HepG2 (cell line): ENCODE results near the gene CNIH4. TPM values are rescaled to one million over a fixed set of nuclear protein-coding genes. Genes with fewer than 3 reads are reported as not detected.

ENCODE experiments used
- ATAC-seq: fragments of 200-7000 bp; cut with Tn5 transposase; 3 replicates; pipeline ENCODE4 v1.9.1; 2020; ENCODE audit warnings: mild to moderate bottlenecking, moderate library complexity
- BruUV-seq: library from RNA; stranded (reverse); fragments of 400-500 nt; replicated peaks from 2 replicates; lab custom pipeline; 2021; lab: Mats Ljungman, UMichigan
- CTCF ChIA-PET: fragments of 300-600 bp; formaldehyde crosslinking; extraction: SDS; loops from one replicate; lab custom pipeline; 2021; ENCODE audit warnings: low total read pairs, inconsistent platforms, low intra/inter-chr PET ratio; lab: Yijun Ruan, JAX
- POLR2A ChIA-PET: fragments of 350-600 bp; sonication (Branson Sonifier 250); formaldehyde crosslinking; loops from one replicate; lab custom pipeline; 2020; ENCODE audit warnings: antibody characterized with exemption, inconsistent platforms; lab: Yijun Ruan, JAX
- DNase-seq: peaks from one replicate; pipeline ENCODE4 v3.0.0-alpha.2; 2015; ENCODE audit warnings: low spot score
- FAIRE-seq: peaks from 3 replicates; lab custom pipeline; 2011; peaks lifted over from hg19 to GRCh38; lab: Jason Lieb, UNC
- H2AFZ ChIP-seq: one replicate; pipeline ENCODE4 v1.6.1; 2011; ENCODE audit warnings: low read length, inconsistent platforms
- H3K27ac ChIP-seq: fragments of 300-600 bp; 3 replicates; pipeline ENCODE4 v1.8.0; 2011; ENCODE audit warnings: mixed run types, mild to moderate bottlenecking, mixed read lengths, low read length, inconsistent platforms; ENCODE audit not compliant: insufficient read depth; ENCODE audit errors: extremely low read length
- H3K27me3 ChIP-seq, 2 experiments: fragments of 200-600 bp in 1 of 2; 2 replicates in 1 of 2; 3 replicates in 1 of 2; pipeline versions ENCODE4 v1.6.0 to v1.8.0; 2011; ENCODE audit warnings: low read length in 2 of 2, mild to moderate bottlenecking in 2 of 2, moderate library complexity in 2 of 2, inconsistent platforms in 1 of 2; ENCODE audit not compliant: insufficient read depth in 2 of 2, control insufficient read depth in 1 of 2
- H3K36me3 ChIP-seq, 2 experiments: fragments of 200-600 bp in 1 of 2; replicated peaks in 1 of 2; 2 replicates in 1 of 2; 3 replicates in 1 of 2; pipeline versions ENCODE4 v1.5.1 to v1.8.0; 2011; ENCODE audit warnings: low read length in 2 of 2, inconsistent platforms in 1 of 2; ENCODE audit not compliant: insufficient read depth in 2 of 2, control insufficient read depth in 1 of 2
- H3K4me1 ChIP-seq: 2 replicates; pipeline ENCODE4 v1.5.1; 2012; ENCODE audit warnings: low read length, inconsistent platforms; ENCODE audit not compliant: insufficient read depth
- H3K4me2 ChIP-seq: 2 replicates; pipeline ENCODE4 v1.6.0; 2011; ENCODE audit warnings: low read depth, low read length, inconsistent platforms
- H3K4me3 ChIP-seq, 3 experiments: fragments of 200-600 bp in 1 of 3; sonication (generic), shearing (Covaris generic) in 1 of 3; replicated peaks in 1 of 3; 2 replicates each; pipeline ENCODE4 v1.5.1; 2011 to 2016; ENCODE audit warnings: low read length in 3 of 3, inconsistent platforms in 2 of 3, low read depth in 2 of 3, mild to moderate bottlenecking in 2 of 3, control low read depth in 1 of 3, mixed read lengths in 1 of 3; ENCODE audit not compliant: insufficient read depth in 1 of 3
- H3K79me2 ChIP-seq: one replicate; pipeline ENCODE4 v1.6.1; 2011; ENCODE audit warnings: low read length, inconsistent platforms; ENCODE audit not compliant: insufficient read depth
- H3K9ac ChIP-seq: 2 replicates; pipeline ENCODE4 v1.6.0; 2011; ENCODE audit warnings: mild to moderate bottlenecking, low read depth, low read length, inconsistent platforms; ENCODE audit not compliant: insufficient read depth
- H3K9me3 ChIP-seq: 2 replicates; pipeline ENCODE4 v1.5.1; 2012; ENCODE audit warnings: mild to moderate bottlenecking, low read length
- H4K20me1 ChIP-seq: 2 replicates; pipeline ENCODE4 v1.6.0; 2011; ENCODE audit warnings: inconsistent platforms, mild to moderate bottlenecking, low read length, moderate library complexity; ENCODE audit not compliant: insufficient read depth
- KAT8 ChIP-seq: IDR thresholded peaks from 2 replicates; pipeline ENCODE4 v1.6.1; 2016; ENCODE audit warnings: missing genetic modification reagents, missing compliant biosample characterization
- ZNF24 ChIP-seq: fragments of 450-650 bp; IDR thresholded peaks from 2 replicates; pipeline ENCODE4 v1.6.1; 2017; ENCODE audit warnings: antibody characterized with exemption, mild to moderate bottlenecking
- ZNF431 ChIP-seq: sonication (generic); formaldehyde crosslinking; IDR thresholded peaks from 2 replicates; pipeline ENCODE4 v1.9.0; 2022; ENCODE audit warnings: missing genetic modification reagents, low read depth, mild to moderate bottlenecking, borderline replicate concordance
- ZNF629 ChIP-seq: sonication (generic); formaldehyde crosslinking; conservative IDR thresholded peaks from 2 replicates; pipeline ENCODE4 v1.5.0; 2020; ENCODE audit warnings: missing genetic modification reagents
- WGBS: methylation state at CpG from one replicate; pipeline ENCODE4 v1.1.6; 2017; ENCODE audit warnings: low lambda C conversion rate; 5-methylcytosine and 5-hydroxymethylcytosine counted together
- in situ Hi-C: cut with HindIII; loops from 2 replicates; pipeline ENCODE4 v1.10.0; 2017; ENCODE audit warnings: low pct_unique_long_range_greater_than_20kb; ENCODE audit not compliant: extremely low pct_ligation_motif_present
- intact Hi-C: fragments of 100-400 bp; cut with micrococcal nuclease; formaldehyde crosslinking; loops from one replicate; pipeline ENCODE4 v1.10.0; 2022; ENCODE audit not compliant: unreplicated experiment
- polyA plus RNA-seq, 8 experiments: library from polyadenylated mRNA; depleted of rRNA in 3 of 8; stranded (reverse) in 7 of 8; unstranded in 1 of 8; fragments of >200 nt; fragmentation: Illumina TruSeq in 4 of 8; extraction: Trizol in 4 of 8; gene quantifications; 2 replicates each; pipeline versions ENCODE4 v1.2.1 to v1.2.3, GENCODE V29; 2011 to 2016; ENCODE audit warnings: low read depth in 4 of 8, missing spikeins in 1 of 8, mixed read lengths in 1 of 8; ENCODE audit not compliant: insufficient read depth in 1 of 8
- total RNA-seq, 5 experiments: library from RNA; depleted of rRNA; stranded (reverse); fragments of >200 nt; fragmentation: Illumina TruSeq; extraction: Trizol; gene quantifications; 2 replicates each; pipeline ENCODE4 v1.2.3, GENCODE V29; 2016; ENCODE audit warnings: low read depth in 1 of 5
- TF ChIP-seq, protein P1 (sequence below): sonication (generic); formaldehyde crosslinking; IDR thresholded peaks from 2 replicates; pipeline ENCODE4 v1.5.0; 2020; ENCODE audit warnings: missing genetic modification reagents, mild to moderate bottlenecking, borderline replicate concordance
- TF ChIP-seq, protein P2 (sequence below): sonication (generic); formaldehyde crosslinking; IDR thresholded peaks from 2 replicates; pipeline ENCODE4 v1.5.0; 2020; ENCODE audit warnings: mild to moderate bottlenecking, missing genetic modification reagents

CNIH4 gene
- total and polyA plus RNA-seq, 2 of the 13 experiments (the other 11 are each of a cell fraction or from before 2014, with no cell fraction given), result 51.8 to 52.9 TPM

DNA sequence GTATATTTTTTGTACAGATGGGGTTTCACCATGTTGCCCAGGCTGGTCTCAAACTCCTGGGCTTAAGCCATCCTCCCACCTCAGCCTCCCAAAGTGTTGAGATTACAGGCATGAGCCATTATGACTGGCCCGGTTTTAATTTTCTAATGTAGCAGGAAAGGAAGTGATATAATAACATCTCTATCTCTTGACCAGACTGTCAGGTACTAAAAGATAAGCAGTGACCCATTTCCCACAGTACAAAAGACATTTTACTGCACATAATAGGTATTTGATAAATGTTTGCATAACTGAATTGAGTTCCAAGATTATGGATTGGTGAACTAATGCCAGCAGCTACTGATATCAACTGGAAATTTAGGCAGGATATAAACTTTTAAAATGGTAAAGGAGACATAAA lies 30.7 kb upstream of the CNIH4 start:
- BruUV-seq, result no TSS peak
- H3K36me3 ChIP-seq, result peaks cover 0 to 5% of the 10 kb centered on the region in 2 experiments; a peak in 2 of 5 replicates

More for the DNA sequence above, 30.7 kb upstream of the CNIH4 start:
- H2AFZ ChIP-seq, result no peak overlapping the region
- DNase-seq (no peak), FAIRE-seq (no peak), ATAC-seq (no peak)
- peaks cover 38% of the 10 kb centered on the region for H3K79me2 ChIP-seq
- peaks cover 15% of the 10 kb centered on the region for H3K4me1 ChIP-seq
- H4K20me1 ChIP-seq, result no peaks in the 10 kb centered on the region
- WGBS, result 93% methylated on average over 1 of the region's 1 CpG
- CTCF ChIA-PET, result no interaction called here
- H3K27me3 ChIP-seq, result no peaks in the 10 kb centered on the region; a peak in 1 of 5 replicates
- H3K4me2 ChIP-seq, result no peak overlapping the region
- no peak overlapping the region for H3K9ac ChIP-seq
- TF ChIP-seq ZNF431 (no peak), KAT8 (CRISPR knock-in tag) (no peak), ZNF629 (no peak), ZNF24 (no peak)
- TF ChIP-seq, protein P1, sequence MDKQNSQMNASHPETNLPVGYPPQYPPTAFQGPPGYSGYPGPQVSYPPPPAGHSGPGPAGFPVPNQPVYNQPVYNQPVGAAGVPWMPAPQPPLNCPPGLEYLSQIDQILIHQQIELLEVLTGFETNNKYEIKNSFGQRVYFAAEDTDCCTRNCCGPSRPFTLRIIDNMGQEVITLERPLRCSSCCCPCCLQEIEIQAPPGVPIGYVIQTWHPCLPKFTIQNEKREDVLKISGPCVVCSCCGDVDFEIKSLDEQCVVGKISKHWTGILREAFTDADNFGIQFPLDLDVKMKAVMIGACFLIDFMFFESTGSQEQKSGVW (CRISPR knock-in tag), result no peak
- TF ChIP-seq, protein P2, sequence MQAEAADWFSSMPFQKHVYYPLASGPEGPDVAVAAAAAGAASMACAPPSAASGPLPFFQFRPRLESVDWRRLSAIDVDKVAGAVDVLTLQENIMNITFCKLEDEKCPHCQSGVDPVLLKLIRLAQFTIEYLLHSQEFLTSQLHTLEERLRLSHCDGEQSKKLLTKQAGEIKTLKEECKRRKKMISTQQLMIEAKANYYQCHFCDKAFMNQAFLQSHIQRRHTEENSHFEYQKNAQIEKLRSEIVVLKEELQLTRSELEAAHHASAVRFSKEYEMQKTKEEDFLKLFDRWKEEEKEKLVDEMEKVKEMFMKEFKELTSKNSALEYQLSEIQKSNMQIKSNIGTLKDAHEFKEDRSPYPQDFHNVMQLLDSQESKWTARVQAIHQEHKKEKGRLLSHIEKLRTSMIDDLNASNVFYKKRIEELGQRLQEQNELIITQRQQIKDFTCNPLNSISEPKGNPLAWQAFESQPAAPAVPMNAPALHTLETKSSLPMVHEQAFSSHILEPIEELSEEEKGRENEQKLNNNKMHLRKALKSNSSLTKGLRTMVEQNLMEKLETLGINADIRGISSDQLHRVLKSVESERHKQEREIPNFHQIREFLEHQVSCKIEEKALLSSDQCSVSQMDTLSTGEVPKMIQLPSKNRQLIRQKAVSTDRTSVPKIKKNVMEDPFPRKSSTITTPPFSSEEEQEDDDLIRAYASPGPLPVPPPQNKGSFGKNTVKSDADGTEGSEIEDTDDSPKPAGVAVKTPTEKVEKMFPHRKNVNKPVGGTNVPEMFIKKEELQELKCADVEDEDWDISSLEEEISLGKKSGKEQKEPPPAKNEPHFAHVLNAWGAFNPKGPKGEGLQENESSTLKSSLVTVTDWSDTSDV, result no peak
- H3K4me3 ChIP-seq, result no peak overlapping the region
- H3K9me3 ChIP-seq, result no peaks in the 10 kb centered on the region
- POLR2A ChIA-PET, result no interaction called here
- no peak overlapping the region for H3K27ac ChIP-seq
- in situ Hi-C loops (no loop called here), intact Hi-C loops (loop anchor here (10.0 kb wide), 1 partner anchor 61 kb away; no protein-coding TSS in a partner anchor)
